ENCODE results near the gene SGSM1.

SGSM1 gene

GRCh38 chr22:24805790-24806662, at the start of gene SGSM1:
SGSM1 (plus strand) TSS chr22:24806211; CDS start chr22:24806326, 115 bp downstream.
- in situ Hi-C loops (cut with HindIII; ENCODE audit: low sequenced_read_pairs) = no loop called here

DNA sequence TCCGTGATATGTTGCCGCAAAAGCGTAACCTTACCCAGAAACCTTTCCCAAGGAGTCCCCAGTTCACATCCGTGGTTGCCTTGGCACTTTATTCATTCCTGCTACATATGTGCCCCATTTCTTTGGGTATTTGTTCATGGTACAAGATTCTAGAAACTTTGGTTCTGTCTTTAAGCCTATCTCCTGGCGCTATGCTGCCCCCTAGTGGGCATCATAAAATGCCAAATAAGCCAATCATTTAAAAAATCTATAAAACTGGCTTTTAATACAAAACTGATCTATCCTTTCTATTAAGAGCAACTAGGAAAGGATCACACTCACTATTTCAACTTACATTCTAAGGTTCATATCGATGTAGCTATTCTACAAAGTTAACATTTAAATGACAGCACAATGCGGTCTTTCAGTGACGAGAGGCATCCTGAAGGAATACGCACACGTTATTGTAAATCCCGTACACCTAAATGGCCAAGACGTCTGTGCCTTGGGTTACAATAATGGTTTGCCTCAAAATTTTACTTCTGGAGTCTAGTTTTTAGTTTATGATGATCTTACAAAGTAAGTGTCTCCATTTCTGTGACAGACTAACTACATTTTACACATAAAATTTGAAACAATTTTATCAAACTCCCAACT, 47.7 kb upstream of the SGSM1 start:
- in situ Hi-C loops (cut with HindIII; ENCODE audit: low sequenced_read_pairs) = no loop called here

GRCh38 chr22:24759765-24760164, 46.2 kb upstream of the SGSM1 start:
- in situ Hi-C loops (cut with HindIII; ENCODE audit: low sequenced_read_pairs) = no loop called here

GRCh38 chr22:24760708-24761306, 45.2 kb upstream of the SGSM1 start:
- in situ Hi-C loops (cut with HindIII; ENCODE audit: low sequenced_read_pairs) = no loop called here

GRCh38 chr22:24761888-24762675, 43.9 kb upstream of the SGSM1 start:
- in situ Hi-C loops (cut with HindIII; ENCODE audit: low sequenced_read_pairs) = no loop called here

DNA sequence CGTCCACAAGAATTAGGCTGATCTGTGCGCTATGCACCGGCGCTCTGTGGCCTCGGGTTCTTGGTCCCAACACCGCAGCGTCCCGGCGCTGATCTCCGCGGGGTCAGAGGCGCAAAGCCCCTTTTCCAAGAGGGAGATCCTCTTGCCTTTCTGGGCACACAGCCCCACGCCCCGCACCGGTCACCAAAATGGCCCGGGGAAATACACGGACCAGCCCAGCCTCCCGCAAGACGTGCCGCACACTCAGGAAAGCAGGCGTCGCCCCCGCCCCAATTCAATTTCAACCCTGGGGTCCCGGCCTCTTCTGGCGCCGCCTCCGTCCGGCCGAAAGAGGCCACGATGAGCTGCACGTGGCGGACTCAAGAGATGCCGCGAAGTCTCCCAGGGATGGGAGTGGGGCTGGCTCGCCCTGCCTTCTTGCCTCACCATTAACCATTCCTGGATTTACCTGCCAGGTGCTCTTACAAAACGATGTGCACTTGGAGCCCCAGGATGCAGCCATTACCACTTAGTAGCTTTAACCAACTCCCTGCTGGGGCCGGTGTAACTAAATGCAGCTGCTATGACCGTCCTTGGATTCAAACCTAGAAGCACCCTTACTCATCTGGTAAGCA, 42.0 kb upstream of the SGSM1 start:
- in situ Hi-C loops (cut with HindIII; ENCODE audit: low sequenced_read_pairs) = no loop called here

DNA sequence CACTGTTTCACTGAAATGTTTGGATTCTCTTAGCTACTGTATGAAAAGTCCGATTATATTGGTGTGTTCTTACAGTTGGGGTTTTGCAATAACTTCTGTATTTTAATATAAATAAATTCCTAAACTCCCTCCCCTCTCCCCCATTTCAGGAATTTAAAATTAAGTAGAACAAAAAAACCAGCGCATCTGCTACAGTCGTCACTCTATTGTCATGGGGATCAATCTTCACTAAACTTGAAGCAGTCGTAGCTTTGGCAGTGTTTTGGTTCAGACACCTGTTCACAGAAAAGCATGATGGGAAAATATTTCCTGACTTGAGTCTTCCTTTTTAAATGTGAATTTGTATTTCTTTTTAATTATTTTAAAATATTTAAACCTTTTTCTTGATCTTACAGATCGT, 40.8 kb upstream of the SGSM1 start:
- in situ Hi-C loops (cut with HindIII; ENCODE audit: low sequenced_read_pairs) = no loop called here

- in situ Hi-C loops (cut with HindIII; ENCODE audit: low sequenced_read_pairs) = no loop called here
Observed at GRCh38 chr22:24768537-24769374, 37.3 kb upstream of the SGSM1 start.

- in situ Hi-C loops (cut with HindIII; ENCODE audit: low sequenced_read_pairs) = no loop called here
Observed at GRCh38 chr22:24772493-24773220, 33.4 kb upstream of the SGSM1 start.

DNA sequence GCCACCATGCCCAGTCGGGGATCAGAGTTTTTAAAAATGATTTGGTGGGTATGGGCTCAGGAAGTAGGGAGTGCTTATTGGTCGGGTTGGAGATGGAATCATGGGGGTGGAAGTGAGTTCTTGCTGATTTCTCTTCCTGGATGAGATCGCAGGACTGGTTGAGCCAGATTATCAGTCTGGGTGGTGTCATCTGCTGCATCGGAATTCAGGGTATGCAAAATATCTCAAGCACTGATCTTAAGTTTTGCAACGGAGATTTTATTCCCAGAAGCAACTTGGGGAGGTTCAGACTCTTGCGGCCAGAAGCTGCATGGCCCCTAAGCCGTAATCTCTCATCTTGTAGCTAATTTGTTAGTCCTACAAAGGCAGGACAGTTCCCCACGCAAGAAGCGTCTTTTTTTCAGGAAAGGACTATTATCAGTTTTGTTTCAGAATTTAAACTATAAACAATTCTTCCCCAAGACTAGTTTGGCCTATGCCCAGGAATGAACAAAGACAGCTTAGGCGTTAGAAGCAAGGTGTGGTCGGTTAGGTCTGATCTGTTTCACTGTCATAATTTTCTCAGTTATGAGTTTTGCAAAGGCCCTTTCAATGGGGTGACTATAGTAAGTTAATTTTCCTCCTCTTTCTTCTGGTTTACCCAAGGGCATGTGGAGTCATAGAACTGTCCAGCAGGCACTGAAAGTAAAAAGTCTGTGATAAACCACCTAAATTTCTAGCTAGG, 30.1 kb upstream of the SGSM1 start:
- in situ Hi-C loops (cut with HindIII; ENCODE audit: low sequenced_read_pairs) = no loop called here

- in situ Hi-C loops (cut with HindIII; ENCODE audit: low sequenced_read_pairs) = no loop called here
Observed at GRCh38 chr22:24776525-24776924, 29.5 kb upstream of the SGSM1 start.

DNA sequence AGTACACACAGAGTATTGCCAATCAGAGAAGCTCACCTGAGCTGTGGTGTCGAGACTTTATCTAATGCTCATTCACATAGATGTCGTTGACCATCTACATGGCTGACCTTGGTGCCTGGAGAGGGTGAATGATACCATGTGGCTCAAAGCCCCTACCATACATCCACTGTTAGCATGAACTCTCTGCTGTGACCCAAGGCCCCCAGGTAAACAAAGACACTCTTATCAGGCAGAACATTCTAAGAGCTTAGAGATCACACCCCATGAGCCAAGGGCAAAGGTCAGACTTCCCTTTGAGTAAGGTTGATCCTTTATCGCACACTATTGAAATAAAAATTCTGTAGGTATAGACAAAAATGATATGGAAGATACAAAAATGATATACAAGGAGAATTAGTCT, 16.5 kb upstream of the SGSM1 start:
- in situ Hi-C loops (cut with HindIII; ENCODE audit: low sequenced_read_pairs) = no loop called here

DNA sequence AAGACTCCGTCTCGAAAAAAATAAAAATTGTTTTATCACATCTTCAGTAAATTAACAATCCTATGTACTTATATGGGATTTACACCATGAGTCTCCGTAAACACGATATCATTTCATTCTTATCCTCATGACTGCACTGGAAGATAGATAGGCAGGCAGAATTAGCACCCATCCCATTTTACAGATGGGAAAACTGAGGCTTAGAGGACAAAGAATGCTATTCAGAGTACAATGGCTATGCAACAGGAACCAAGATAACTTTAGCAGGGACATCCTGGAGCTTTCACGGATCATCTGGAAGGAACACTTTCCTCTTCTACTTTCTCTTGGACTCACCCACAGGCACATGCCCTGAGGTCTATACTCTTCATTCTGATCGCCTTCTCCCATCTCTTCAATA, 14.6 kb upstream of the SGSM1 start:
- in situ Hi-C loops (cut with HindIII; ENCODE audit: low sequenced_read_pairs) = no loop called here

- in situ Hi-C loops (cut with HindIII; ENCODE audit: low sequenced_read_pairs) = no loop called here
Observed at GRCh38 chr22:24796056-24796455, 10.0 kb upstream of the SGSM1 start.

GRCh38 chr22:24796860-24797259, 9.2 kb upstream of the SGSM1 start:
- in situ Hi-C loops (cut with HindIII; ENCODE audit: low sequenced_read_pairs) = no loop called here

DNA sequence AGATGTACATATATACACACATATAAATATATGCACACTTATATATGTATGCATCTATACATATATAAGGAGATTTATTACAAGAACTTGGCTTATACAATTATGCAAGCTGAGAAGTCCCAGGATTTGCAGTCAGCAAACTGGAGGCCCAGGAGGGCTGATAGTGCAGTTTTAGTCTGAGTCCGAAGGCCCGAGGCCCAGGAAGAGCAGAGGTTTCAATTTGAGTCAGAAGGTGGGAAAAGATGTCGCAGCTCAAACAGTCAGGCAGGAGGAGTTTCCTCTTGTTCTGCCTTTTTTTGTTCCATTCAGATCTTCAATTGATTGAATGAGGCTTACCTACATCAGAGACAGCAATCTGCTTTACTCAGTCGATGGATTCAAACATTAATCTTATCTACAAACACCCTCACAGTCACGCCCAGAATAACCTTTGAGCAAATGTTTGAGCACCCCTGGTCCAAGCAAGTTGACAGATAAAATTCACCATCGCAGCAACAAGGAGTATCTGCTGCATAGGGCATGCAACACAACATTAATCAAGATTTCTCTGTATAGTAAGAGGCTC, 4.0 kb upstream of the SGSM1 start:
- in situ Hi-C loops (cut with HindIII; ENCODE audit: low sequenced_read_pairs) = no loop called here

GRCh38 chr22:24803064-24803542, 2.9 kb upstream of the SGSM1 start:
- in situ Hi-C loops (cut with HindIII; ENCODE audit: low sequenced_read_pairs) = no loop called here

DNA sequence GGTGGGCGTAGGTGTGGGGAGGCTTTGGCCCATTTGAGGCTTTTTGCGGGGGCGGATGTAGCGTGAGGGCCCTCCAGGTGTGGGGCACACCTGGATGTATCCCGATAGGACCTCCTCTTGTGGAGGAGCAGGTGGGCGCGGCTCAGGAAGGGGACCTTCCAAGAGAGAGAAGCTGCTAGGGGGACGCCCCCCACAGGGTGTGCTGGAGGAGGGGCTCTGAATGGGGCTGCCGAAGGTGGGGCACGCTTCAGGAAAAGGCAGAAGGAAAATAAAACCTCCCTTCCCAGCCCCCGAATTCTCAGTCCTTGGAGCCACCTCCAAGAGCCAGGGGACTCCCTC, 621 bp downstream of the SGSM1 start:
- in situ Hi-C loops (cut with HindIII; ENCODE audit: low sequenced_read_pairs) = no loop called here

Measured in endothelial cell of hepatic sinusoid (primary cell).